ENCODE data around the gene KCNQ2.
"Not testable (repeated sequence)": the region's sequence is repeated elsewhere in the genome, so short reads cannot be mapped to it uniquely, and the experiment has no call there.

The KCNQ2 gene

GRCh38 chr20:63482021-63482587 is 9.6 kb upstream of the KCNQ2 start:
- no peak overlapping the region for H3K27ac ChIP-seq
- no peaks in the 10 kb centered on the region for H3K9me3 ChIP-seq (ENCODE audit: control insufficient read depth, low read length)
- no peaks in the 10 kb centered on the region for H3K79me2 ChIP-seq
- TF ChIP-seq CTCF (IDR thresholded peaks at IDR 0.05) = no peak
- H3K4me1 ChIP-seq = no peaks in the 10 kb centered on the region
- no peak overlapping the region for H3K4me3 ChIP-seq (ENCODE audit: low read depth, low read length)
- no peak overlapping the region for H3K9ac ChIP-seq
- H3K27me3 ChIP-seq (ENCODE audit: control insufficient read depth, insufficient read depth, low read length) = peaks cover 7% of the 10 kb centered on the region
- H3K4me2 ChIP-seq (ENCODE audit: low read length) = no peak overlapping the region
- H3K36me3 ChIP-seq (ENCODE audit: control insufficient read depth, insufficient read depth, low read length) = no peaks in the 10 kb centered on the region
- no peak overlapping the region for H2AFZ ChIP-seq

DNA sequence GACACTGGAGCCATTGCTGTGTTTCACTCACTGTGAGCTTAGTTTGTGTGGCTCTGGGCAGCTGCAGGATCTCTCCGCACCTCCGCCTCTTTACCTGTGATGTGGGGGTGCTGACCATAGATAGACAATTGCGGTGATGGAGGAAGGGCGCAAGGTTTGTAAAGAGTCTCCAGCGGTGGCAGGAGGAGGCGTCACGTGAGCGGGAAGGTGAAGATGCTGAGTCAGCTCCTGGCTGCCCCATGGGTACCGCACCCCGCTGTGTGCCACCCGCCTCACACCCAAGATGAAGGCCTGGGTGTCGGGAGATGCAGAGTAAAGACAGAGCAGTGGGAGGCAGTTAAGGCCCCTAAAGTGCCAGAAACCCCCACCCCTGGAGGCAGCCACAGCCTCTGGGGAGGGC is 9.0 kb upstream of the KCNQ2 start:
- no peak overlapping the region for H2AFZ ChIP-seq
- H3K27me3 ChIP-seq (ENCODE audit: control insufficient read depth, insufficient read depth, low read length) = peaks cover 7% of the 10 kb centered on the region
- no peaks in the 10 kb centered on the region for H3K4me1 ChIP-seq
- H3K9me3 ChIP-seq (ENCODE audit: control insufficient read depth, low read length) = no peaks in the 10 kb centered on the region
- H3K4me2 ChIP-seq (ENCODE audit: low read length) = no peak overlapping the region
- TF ChIP-seq CTCF (IDR thresholded peaks at IDR 0.05) = no peak
- no peaks in the 10 kb centered on the region for H3K36me3 ChIP-seq (ENCODE audit: control insufficient read depth, insufficient read depth, low read length)
- H3K4me3 ChIP-seq (ENCODE audit: low read depth, low read length) = no peak overlapping the region
- no peak overlapping the region for H3K9ac ChIP-seq
- H3K79me2 ChIP-seq = no peaks in the 10 kb centered on the region
- no peak overlapping the region for H3K27ac ChIP-seq

DNA sequence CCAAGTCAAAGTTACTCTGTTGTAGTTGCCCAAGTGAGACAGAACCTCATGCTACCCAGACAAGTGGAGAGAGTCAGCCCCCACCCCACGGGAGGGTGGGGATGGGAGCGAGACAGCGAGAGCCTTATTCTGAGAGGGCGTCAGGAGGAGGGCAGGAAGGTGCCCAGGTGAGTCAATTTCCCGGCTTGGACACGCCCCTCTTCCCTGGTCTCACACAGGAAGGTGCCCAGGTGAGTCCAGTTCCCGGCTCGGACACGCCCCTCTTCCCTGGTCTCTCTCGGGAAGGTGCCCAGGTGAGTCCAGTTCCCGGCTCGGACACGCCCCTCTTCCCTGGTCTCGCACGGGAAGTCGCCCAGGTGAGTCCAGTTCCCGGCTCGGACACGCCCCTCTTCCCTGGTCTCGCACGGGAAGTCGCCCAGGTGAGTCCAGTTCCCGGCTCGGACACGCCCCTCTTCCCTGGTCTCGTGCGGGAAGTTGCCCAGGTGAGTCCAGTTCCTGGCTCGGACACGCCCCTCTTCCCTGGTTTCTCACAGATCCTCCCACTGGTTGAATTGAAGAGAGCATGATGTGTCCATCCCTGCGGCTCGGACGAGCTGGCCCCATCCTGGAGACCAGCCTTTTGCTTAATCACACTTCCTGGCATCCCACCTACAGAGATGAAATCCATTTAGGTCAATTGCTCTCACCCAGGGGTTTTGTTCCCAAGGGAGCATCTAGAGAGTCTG is 7.4 kb upstream of the KCNQ2 start:
- H2AFZ ChIP-seq = not testable (repeated sequence)

GRCh38 chr20:63478346-63479302 is 6.2 kb upstream of the KCNQ2 start:
- Histone ChIP-seq H2AFZ (no peak overlapping the region), H3K9me3 (ENCODE audit: control insufficient read depth, low read length) (no peaks in the 10 kb centered on the region), H3K79me2 (no peaks in the 10 kb centered on the region), H3K4me2 (ENCODE audit: low read length) (no peak overlapping the region), H3K36me3 (ENCODE audit: control insufficient read depth, insufficient read depth, low read length) (no peaks in the 10 kb centered on the region), H3K27ac (no peak overlapping the region), H3K4me3 (ENCODE audit: low read depth, low read length) (no peak overlapping the region), H3K27me3 (ENCODE audit: control insufficient read depth, insufficient read depth, low read length) (peaks cover 16% of the 10 kb centered on the region), H3K4me1 (no peaks in the 10 kb centered on the region), H3K9ac (no peak overlapping the region)
- TF ChIP-seq CTCF (IDR thresholded peaks at IDR 0.05) = no peak

More for the DNA sequence above, 7.4 kb upstream of the KCNQ2 start:
- not testable (repeated sequence) for H3K4me1 ChIP-seq; H3K4me2 ChIP-seq (ENCODE audit: low read length); H3K4me3 ChIP-seq (ENCODE audit: low read depth, low read length); H3K9me3 ChIP-seq (ENCODE audit: control insufficient read depth, low read length); H3K27ac ChIP-seq; H3K9ac ChIP-seq; H3K36me3 ChIP-seq (ENCODE audit: control insufficient read depth, insufficient read depth, low read length); H3K27me3 ChIP-seq (ENCODE audit: control insufficient read depth, insufficient read depth, low read length); H3K79me2 ChIP-seq

- no peak overlapping the region for H3K4me2 ChIP-seq (ENCODE audit: low read length)
- H3K79me2 ChIP-seq = no peaks in the 10 kb centered on the region
- no peak overlapping the region for H2AFZ ChIP-seq
- H3K4me1 ChIP-seq = no peaks in the 10 kb centered on the region
- TF ChIP-seq CTCF (IDR thresholded peaks at IDR 0.05) = no peak
- no peak overlapping the region for H3K9ac ChIP-seq
- peaks cover 16% of the 10 kb centered on the region for H3K27me3 ChIP-seq (ENCODE audit: control insufficient read depth, insufficient read depth, low read length)
- H3K36me3 ChIP-seq (ENCODE audit: control insufficient read depth, insufficient read depth, low read length) = no peaks in the 10 kb centered on the region
- H3K27ac ChIP-seq = no peak overlapping the region
- H3K9me3 ChIP-seq (ENCODE audit: control insufficient read depth, low read length) = no peaks in the 10 kb centered on the region
- H3K4me3 ChIP-seq (ENCODE audit: low read depth, low read length) = no peak overlapping the region
These were observed 5.5 kb upstream of the KCNQ2 start for GRCh38 chr20:63477944-63478343.

Measured in parathyroid adenoma (tissue), 2 donors.